Left ventricle myocardium inferior (tissue), 1 donor: ENCODE results near the gene TBXA2R. TPM values are rescaled to one million over a fixed set of nuclear protein-coding genes. Genes with fewer than 3 reads are reported as not detected.
"Not testable (repeated sequence)": the region's sequence is repeated elsewhere in the genome, so short reads cannot be mapped to it uniquely, and the experiment has no call there.

Experiments used
- DNase-seq: peaks from one replicate; pipeline ENCODE4 v3.0.0-alpha.2; 2020
- H3K27ac ChIP-seq: fragments of 200-600 bp; replicated peaks from 2 replicates; pipeline ENCODE4 v1.8.0; 2021
- H3K27me3 ChIP-seq: fragments of 200-600 bp; 2 replicates; pipeline ENCODE4 v1.8.0; 2021; ENCODE audit warnings: low read depth
- H3K36me3 ChIP-seq: fragments of 200-600 bp; 2 replicates; pipeline ENCODE4 v1.8.0; 2021
- H3K4me1 ChIP-seq: fragments of 200-600 bp; 2 replicates; pipeline ENCODE4 v1.8.0; 2021
- H3K4me3 ChIP-seq: fragments of 200-600 bp; 2 replicates; pipeline ENCODE4 v1.8.0; 2021; ENCODE audit warnings: mild to moderate bottlenecking, moderate library complexity
- H3K9me3 ChIP-seq: fragments of 200-600 bp; replicated peaks from 2 replicates; pipeline ENCODE4 v1.8.0; 2021
- CTCF ChIP-seq: fragments of 200-600 bp; IDR thresholded peaks from 2 replicates; pipeline ENCODE4 v1.8.0; 2021; ENCODE audit warnings: antibody characterized with exemption, mild to moderate bottlenecking, borderline replicate concordance
- intact Hi-C: fragments of 100-400 bp; cut with micrococcal nuclease; formaldehyde crosslinking; loops from one replicate; pipeline ENCODE4 v1.11.0; 2022
- total RNA-seq: library from RNA; stranded (reverse); fragmentation: NEBNext Ultra II Directional; extraction: Animal tissue kit (Norgen Biotek cat#: 25700); gene quantifications from one replicate; pipeline ENCODE4 v1.2.1, GENCODE V29; 2021
- donor health status: DM: no; HTN: yes; CAD: no; lungs with severe emphysema.

The TBXA2R gene
- total RNA-seq, 1 donor from 2014 or later = 2.3 TPM

GRCh38 chr19:3589439-3589838 is 17.2 kb downstream of the TBXA2R start:
- no peaks in the 10 kb centered on the region for H3K36me3 ChIP-seq
- peaks cover 25% of the 10 kb centered on the region for H3K27me3 ChIP-seq
- H3K9me3 ChIP-seq = no peaks in the 10 kb centered on the region
- intact Hi-C loops = no loop called here
- no peak for TF ChIP-seq CTCF
- DNase-seq = no peak
- H3K4me3 ChIP-seq = no peak overlapping the region
- no peak overlapping the region for H3K27ac ChIP-seq
- peaks cover 26% of the 10 kb centered on the region for H3K4me1 ChIP-seq

GRCh38 chr19:3586707-3587346 is 19.8 kb downstream of the TBXA2R start:
- Histone ChIP-seq H3K4me1 (peaks cover 20% of the 10 kb centered on the region), H3K27ac (no peak overlapping the region), H3K36me3 (no peaks in the 10 kb centered on the region), H3K9me3 (no peaks in the 10 kb centered on the region), H3K27me3 (peaks cover 37% of the 10 kb centered on the region), H3K4me3 (peak overlapping the region; percentile 61)
- TF ChIP-seq CTCF = no peak
- intact Hi-C loops = no loop called here
- no peak for DNase-seq

DNA sequence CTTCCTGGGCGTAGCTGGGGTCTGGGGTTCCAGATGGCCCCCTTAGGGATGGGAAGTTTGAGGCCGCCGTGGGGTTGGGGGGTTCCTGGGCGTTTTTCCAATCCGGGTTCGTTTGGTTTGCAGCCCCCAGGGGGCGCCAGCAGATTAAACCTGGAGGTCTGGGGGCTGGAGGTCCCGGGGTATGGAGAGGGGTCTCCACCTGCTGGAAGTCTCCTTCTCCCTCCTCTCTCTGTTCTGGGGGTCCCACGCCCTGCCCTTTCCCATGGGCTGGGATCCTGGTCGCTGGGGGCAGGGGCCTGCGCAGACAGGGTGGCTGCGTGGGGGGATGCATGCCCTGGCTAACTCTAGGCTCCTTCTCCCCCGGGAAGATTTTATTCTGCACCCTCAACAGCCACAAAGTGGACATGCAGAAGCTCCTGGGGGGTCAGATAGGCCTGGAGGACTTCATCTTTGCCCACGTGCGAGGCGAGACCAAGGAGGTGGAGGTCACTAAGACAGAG is 20.5 kb downstream of the TBXA2R start:
- no peak for DNase-seq
- intact Hi-C loops = no loop called here
- Histone ChIP-seq H3K27ac (peak overlapping the region; percentile 44), H3K36me3 (no peaks in the 10 kb centered on the region), H3K4me1 (peaks cover 19% of the 10 kb centered on the region), H3K4me3 (peak overlapping the region; percentile 61), H3K9me3 (no peaks in the 10 kb centered on the region), H3K27me3 (peaks cover 37% of the 10 kb centered on the region)
- peak; percentile 65 for TF ChIP-seq CTCF

DNA sequence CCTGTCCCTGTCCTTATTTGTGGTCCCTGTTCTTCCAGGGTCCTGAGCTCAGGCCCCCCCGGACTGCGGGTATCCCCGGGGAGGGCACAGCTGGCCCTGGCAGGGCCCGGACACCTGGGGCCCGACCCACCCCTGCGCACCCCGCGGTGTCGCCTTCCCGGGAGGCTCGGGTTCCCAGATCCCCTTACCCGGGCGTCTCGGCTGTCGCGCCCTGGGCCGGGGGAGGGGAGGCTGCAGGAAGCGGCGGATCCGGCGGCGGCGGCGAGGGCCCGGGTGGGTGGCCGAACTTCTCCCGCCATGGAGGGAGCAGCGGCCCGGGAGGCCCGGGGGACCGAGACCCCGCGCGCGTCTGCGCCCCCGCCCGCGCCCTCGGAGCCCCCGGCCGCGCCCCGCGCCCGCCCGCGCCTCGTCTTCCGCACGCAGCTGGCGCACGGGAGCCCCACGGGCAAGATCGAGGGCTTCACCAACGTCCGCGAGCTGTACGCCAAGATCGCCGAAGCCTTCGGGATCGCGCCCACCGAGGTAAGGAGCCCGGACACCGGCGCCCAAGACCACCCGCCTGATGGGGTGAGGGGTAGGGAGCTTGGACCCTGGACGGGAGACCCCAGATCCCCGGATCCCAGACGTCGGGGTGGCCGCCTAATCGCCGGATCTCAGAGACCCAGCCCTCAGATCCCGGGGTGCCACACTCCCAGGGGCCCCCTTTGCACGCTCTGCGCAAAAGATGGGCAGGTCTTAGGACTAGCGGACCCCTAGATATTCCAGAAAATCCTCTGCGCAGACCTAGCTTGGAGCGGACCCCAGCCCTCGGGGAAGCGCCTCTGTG is 21.2 kb downstream of the TBXA2R start, which contains the start of gene GIPC3:
Gene GIPC3, plus strand, starts transcription at position 178 of the 826 bp plus-strand sequence. Its CDS starts 120 bp downstream, at position 298.
- Histone ChIP-seq H3K27ac (peak within 1 kb of the TSS; percentile 44), H3K9me3 (no peaks in the 10 kb centered on the region), H3K4me3 (peak within 1 kb of the TSS; percentile 61), H3K4me1 (peaks cover 19% of the 10 kb centered on the region), H3K36me3 (no peaks in the 10 kb centered on the region), H3K27me3 (peaks cover 37% of the 10 kb centered on the region)
- no peak for DNase-seq
- intact Hi-C loops = no loop called here
- TF ChIP-seq CTCF = no peak

DNA sequence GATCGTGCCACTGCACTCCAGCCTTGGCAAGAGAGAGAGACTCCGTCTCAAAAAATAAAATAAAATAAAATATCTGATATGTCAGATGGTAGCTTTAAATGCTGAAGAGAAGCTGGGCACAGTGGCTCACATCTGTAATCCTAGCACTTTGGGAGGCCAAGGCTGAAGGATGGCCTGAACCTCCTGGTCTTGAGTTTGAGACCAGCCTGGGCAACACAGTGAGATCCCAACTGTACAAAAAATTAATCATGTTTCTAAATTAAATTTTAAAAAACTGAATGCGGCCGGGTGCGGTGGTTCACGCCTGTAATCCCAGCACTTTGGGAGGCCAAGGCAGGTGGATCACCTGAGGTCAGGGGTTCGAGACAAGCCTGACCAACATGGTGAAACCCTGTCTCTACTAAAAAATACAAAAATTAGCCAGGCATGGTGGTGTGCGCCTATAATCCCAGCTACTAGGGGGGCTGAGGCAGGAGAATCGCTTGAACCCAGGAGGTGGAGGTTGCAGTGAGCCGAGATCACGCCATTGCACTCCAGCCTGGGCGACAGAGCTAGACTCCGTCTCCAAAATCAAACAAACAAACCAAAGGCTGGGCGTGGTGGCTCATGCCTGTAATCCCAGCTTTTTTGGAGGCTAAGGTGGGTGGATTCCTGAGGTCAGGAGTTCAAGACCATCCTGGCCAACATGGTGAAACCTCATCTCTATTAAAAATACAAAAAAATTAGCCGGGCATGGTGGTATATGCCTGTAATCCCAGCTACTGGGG is 22.5 kb downstream of the TBXA2R start:
- intact Hi-C loops = not testable (repeated sequence)

DNA sequence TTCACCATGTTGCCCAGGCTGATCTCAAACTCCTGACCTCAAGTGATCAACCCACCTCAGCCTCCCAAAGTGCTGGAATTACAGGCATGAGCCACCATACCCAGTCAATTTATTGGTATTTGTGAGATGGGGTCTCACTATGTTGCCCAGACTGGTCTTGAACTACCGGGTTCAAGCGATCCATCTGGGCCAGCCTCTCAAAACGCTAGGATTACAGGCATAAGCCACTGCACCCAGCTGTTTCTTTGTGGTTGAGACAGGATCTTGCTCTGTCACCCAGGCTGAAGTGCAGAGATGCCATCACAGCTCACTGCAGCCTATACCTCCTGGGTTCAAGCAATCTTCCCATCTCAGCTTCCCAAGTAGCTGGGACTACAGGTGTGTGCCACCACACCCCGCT is 24.9 kb downstream of the TBXA2R start:
- H3K9me3 ChIP-seq, H3K36me3 ChIP-seq, DNase-seq, H3K27ac ChIP-seq, H3K4me3 ChIP-seq, intact Hi-C loops: not testable (repeated sequence)
- peaks cover 36% of the 10 kb centered on the region for H3K27me3 ChIP-seq
- H3K4me1 ChIP-seq = peaks cover 18% of the 10 kb centered on the region

More for the DNA sequence above, 22.5 kb downstream of the TBXA2R start:
- peaks cover 37% of the 10 kb centered on the region for H3K27me3 ChIP-seq
- not testable (repeated sequence) for H3K36me3 ChIP-seq, H3K9me3 ChIP-seq, DNase-seq, H3K4me3 ChIP-seq, H3K27ac ChIP-seq
- peaks cover 19% of the 10 kb centered on the region for H3K4me1 ChIP-seq
